Coronary artery (tissue), 2 donors: ENCODE results near the gene MYCBPAP.
A peak's percentile ranks its signal among the peaks of the same experiment; 100 is the strongest.

Experiments
- DNase-seq: peaks from one replicate; pipeline ENCODE4 v3.0.0-alpha.2; 2017; ENCODE audit warnings: low spot score
- H3K27ac ChIP-seq, 2 donors: fragments of 200-600 bp; sonication (generic); one replicate each; pipeline ENCODE4 v1.5.1; 2016 to 2019
- H3K4me3 ChIP-seq: fragments of 200-600 bp; sonication (generic); 2 replicates; pipeline ENCODE4 v1.5.1; 2016; ENCODE audit warnings: mild to moderate bottlenecking, moderate library complexity
- TF ChIP-seq, protein P1 (sequence below): fragments of 200-600 bp; sonication (generic); IDR thresholded peaks from one replicate; pipeline ENCODE4 v1.5.1; 2019; ENCODE audit warnings: antibody characterized with exemption

Gene MYCBPAP

DNA sequence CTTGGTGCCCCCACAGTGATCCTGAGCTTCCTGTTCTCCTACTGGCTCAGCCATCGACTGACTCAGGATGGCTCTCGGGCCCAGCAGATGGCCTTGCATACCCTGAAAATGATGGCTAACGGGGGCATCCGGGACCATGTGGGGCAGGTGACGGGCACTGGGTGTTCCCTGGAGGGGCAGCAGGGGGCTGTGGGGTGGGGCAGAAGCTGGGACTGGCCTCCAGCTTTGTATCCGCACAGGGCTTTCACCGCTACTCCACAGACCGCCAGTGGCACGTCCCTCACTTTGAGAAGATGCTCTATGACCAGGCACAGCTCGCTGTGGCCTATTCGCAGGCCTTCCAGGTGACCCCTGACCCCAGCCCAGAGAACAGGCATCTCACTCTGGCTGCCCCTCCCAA, 41.7 kb downstream of the MYCBPAP start:
- TF ChIP-seq, protein P1, sequence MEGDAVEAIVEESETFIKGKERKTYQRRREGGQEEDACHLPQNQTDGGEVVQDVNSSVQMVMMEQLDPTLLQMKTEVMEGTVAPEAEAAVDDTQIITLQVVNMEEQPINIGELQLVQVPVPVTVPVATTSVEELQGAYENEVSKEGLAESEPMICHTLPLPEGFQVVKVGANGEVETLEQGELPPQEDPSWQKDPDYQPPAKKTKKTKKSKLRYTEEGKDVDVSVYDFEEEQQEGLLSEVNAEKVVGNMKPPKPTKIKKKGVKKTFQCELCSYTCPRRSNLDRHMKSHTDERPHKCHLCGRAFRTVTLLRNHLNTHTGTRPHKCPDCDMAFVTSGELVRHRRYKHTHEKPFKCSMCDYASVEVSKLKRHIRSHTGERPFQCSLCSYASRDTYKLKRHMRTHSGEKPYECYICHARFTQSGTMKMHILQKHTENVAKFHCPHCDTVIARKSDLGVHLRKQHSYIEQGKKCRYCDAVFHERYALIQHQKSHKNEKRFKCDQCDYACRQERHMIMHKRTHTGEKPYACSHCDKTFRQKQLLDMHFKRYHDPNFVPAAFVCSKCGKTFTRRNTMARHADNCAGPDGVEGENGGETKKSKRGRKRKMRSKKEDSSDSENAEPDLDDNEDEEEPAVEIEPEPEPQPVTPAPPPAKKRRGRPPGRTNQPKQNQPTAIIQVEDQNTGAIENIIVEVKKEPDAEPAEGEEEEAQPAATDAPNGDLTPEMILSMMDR: no peak
- no peak for DNase-seq
- Histone ChIP-seq H3K27ac (no peak overlapping the region), H3K4me3 (no peak overlapping the region)

DNA sequence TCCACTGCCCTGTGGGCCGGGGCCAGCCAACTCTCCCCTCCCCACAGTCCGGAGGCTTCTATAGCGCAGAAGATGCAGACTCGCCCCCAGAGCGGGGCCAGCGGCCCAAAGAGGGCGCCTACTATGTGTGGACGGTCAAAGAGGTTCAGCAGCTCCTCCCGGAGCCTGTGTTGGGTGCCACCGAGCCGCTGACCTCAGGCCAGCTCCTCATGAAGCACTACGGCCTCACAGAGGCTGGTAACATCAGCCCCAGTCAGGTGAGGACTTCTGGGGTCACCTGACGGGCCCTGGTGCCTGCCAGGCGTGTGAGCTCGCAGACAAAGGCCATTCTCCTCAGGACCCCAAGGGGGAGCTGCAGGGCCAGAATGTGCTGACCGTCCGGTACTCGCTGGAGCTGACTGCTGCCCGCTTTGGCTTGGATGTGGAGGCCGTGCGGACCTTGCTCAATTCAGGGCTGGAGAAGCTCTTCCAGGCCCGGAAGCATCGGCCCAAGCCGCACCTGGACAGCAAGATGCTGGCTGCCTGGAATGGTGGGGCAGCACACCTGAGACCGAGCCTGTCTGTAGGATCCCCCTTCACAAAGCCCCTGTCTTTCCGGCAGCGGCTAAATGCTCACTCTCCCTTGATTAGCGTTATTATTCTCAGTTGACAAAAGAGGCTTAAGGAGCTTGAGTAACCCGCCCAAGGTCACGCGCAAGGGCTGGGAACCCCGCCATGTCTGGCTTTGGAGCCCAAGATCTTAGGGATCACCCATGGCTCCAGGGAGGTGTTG, 42.6 kb downstream of the MYCBPAP start:
- DNase-seq: no peak
- TF ChIP-seq, protein P1: peak; percentile 76
- Histone ChIP-seq H3K4me3 (no peak overlapping the region), H3K27ac (no peak overlapping the region)

DNA sequence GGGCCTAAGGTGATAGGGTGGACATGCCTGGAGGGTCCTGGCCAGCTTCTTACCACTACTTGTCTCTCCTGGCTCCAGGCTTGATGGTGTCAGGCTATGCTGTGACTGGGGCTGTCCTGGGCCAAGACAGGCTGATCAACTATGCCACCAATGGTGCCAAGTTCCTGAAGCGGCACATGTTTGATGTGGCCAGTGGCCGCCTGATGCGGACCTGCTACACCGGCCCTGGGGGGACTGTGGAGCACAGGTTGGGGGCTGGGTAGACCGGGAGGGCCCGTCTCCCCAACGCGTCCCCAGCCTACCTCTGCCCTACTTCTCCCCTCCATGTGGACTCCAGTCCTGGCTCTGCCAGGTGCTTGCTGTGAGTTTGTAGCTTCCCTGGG, 43.2 kb downstream of the MYCBPAP start:
- no peak for DNase-seq
- H3K27ac ChIP-seq: no peak overlapping the region
- TF ChIP-seq, protein P1: no peak
- no peak overlapping the region for H3K4me3 ChIP-seq

DNA sequence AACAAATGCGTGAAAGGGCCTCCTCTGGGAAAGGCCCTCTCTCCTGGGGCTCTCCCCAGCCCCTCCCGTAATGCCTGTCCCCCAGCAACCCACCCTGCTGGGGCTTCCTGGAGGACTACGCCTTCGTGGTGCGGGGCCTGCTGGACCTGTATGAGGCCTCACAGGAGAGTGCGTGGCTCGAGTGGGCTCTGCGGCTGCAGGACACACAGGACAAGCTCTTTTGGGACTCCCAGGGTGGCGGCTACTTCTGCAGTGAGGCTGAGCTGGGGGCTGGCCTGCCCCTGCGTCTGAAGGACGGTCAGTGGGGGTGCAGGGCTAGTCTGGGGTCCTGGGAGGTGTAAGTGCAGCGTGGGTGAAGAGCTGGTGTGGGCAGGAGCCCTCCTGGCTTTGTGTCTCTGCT, 43.6 kb downstream of the MYCBPAP start:
- Histone ChIP-seq H3K27ac (no peak overlapping the region), H3K4me3 (no peak overlapping the region)
- TF ChIP-seq, protein P1: no peak
- DNase-seq: no peak

DNA sequence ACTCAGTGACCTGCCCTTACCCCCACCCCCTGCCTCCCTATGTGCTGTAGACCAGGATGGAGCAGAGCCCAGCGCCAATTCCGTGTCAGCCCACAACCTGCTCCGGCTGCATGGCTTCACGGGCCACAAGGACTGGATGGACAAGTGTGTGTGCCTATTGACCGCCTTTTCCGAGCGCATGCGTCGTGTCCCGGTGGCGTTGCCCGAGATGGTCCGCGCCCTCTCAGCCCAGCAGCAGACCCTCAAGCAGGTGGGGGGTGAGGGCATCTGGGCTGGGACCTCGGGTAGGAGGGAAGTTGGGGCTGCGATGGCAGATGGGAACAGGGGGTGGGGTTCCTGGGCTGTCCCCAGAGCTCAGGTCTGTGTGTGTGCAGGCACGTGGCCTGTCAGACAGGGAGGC, 46.0 kb downstream of the MYCBPAP start:
- DNase-seq: no peak
- TF ChIP-seq, protein P1: no peak
- H3K4me3 ChIP-seq: no peak overlapping the region
- no peak overlapping the region for H3K27ac ChIP-seq

DNA sequence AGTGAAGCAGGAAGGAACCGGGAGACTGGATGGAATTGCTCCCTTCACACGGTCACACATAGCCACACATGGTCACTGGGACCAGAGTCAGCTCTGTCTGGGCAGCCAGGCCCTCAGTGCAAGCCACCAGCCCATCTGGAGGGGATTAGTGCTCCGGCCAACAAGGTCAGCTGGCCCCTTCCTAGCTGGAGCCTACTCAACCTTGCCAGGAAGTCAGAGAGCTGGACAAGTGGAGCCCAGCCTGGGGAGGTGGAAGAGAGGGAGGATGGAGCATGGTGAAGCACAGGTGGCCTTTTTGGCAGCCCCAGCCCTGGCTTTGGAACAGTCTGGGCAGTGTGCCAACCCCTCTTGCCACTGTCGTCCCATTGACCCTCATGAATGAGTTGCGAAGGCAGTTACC, 48.6 kb downstream of the MYCBPAP start:
- DNase-seq: no peak
- TF ChIP-seq, protein P1: no peak
- Histone ChIP-seq H3K4me3 (no peak overlapping the region), H3K27ac (no peak overlapping the region)

DNA sequence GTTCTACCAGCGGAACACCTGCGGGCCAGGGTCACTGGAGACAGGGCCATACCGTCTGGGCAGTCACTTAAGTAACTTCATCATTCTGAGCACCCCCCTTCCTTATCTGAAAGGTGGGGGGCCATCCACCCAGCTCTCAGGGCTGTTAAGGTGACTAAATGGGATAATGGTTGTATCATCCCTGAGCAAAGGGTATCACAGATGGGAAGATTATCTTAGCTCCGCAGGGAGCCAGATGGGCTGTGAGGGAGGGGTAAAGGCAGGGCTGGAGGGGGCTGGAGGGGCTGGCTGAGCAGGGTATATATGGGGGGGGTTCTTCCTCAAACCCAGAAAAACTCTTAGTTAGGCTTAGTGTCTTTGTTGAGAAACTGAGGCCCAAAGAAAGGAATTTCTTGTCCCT, 49.4 kb downstream of the MYCBPAP start:
- no peak overlapping the region for H3K4me3 ChIP-seq
- no peak overlapping the region for H3K27ac ChIP-seq
- TF ChIP-seq, protein P1: no peak
- DNase-seq: no peak
